OCI-LY3 (cell line): ENCODE data around the gene RSPH6A.

Source experiments
- H2AFZ ChIP-seq: fragments of 200-600, 300-600 bp; shearing (Covaris generic); 2 replicates; pipeline ENCODE4 v1.6.0; 2014; ENCODE audit warnings: antibody characterized with exemption, low read depth, low read length
- H3K27ac ChIP-seq: fragments of 200-600, 300-600 bp; sonication (generic); 2 replicates; pipeline ENCODE4 v1.5.1; 2014; ENCODE audit warnings: mild to moderate bottlenecking, low read length, moderate library complexity, mixed read lengths
- H3K27me3 ChIP-seq: fragments of 200-600, 300-600 bp; sonication (generic); 2 replicates; pipeline ENCODE4 v1.6.1; 2014; ENCODE audit warnings: low read depth, low read length, mixed read lengths
- H3K36me3 ChIP-seq: fragments of 200-600, 300-600 bp; sonication (generic); replicated peaks from 2 replicates; pipeline ENCODE3; 2014; ENCODE audit warnings: low read depth, low read length, mixed read lengths
- H3K4me1 ChIP-seq: fragments of 300-600, 200-600 bp; sonication (generic); 2 replicates; pipeline ENCODE4 v1.6.1; 2014; ENCODE audit warnings: low read length, mixed read lengths
- H3K4me2 ChIP-seq: fragments of 200-600, 300-600 bp; sonication (generic); 2 replicates; pipeline ENCODE4 v1.6.1; 2014; ENCODE audit warnings: low read length, mixed read lengths
- H3K4me3 ChIP-seq: fragments of 300-600, 200-600 bp; sonication (generic); 2 replicates; pipeline ENCODE4 v1.5.1; 2014; ENCODE audit warnings: antibody characterized with exemption, mild to moderate bottlenecking, low read length, moderate library complexity
- H3K79me2 ChIP-seq: fragments of 300-600, 200-600 bp; shearing (Covaris generic); 2 replicates; pipeline ENCODE4 v1.6.1; 2014; ENCODE audit warnings: mild to moderate bottlenecking, low read length, mixed read lengths
- H3K9ac ChIP-seq: fragments of 300-600, 200-600 bp; shearing (Covaris generic); 2 replicates; pipeline ENCODE4 v1.6.0; 2014; ENCODE audit warnings: mild to moderate bottlenecking, low read length, moderate library complexity
- H3K9me3 ChIP-seq: fragments of 200-600, 300-600 bp; shearing (Covaris generic); 2 replicates; pipeline ENCODE4 v1.6.1; 2014; ENCODE audit warnings: low read length, mixed read lengths; ENCODE audit not compliant: insufficient read depth
- H4K20me1 ChIP-seq: fragments of 200-600, 300-600 bp; sonication (generic); 2 replicates; pipeline ENCODE4 v1.6.1; 2016; ENCODE audit warnings: low read length, mixed read lengths; ENCODE audit not compliant: insufficient read depth
- CTCF ChIP-seq: fragments of 200-600, 300-600 bp; sonication (generic); IDR thresholded peaks from 2 replicates; pipeline ENCODE4 v1.5.1; 2014; ENCODE audit warnings: antibody characterized with exemption, low read length, low read depth
- EZH2phosphoT487 ChIP-seq: fragments of 200-600 bp; shearing (Covaris generic); IDR thresholded peaks from 2 replicates; pipeline ENCODE4 v1.6.1; 2018; ENCODE audit warnings: antibody characterized with exemption, mixed run types, low read depth

Gene RSPH6A

DNA sequence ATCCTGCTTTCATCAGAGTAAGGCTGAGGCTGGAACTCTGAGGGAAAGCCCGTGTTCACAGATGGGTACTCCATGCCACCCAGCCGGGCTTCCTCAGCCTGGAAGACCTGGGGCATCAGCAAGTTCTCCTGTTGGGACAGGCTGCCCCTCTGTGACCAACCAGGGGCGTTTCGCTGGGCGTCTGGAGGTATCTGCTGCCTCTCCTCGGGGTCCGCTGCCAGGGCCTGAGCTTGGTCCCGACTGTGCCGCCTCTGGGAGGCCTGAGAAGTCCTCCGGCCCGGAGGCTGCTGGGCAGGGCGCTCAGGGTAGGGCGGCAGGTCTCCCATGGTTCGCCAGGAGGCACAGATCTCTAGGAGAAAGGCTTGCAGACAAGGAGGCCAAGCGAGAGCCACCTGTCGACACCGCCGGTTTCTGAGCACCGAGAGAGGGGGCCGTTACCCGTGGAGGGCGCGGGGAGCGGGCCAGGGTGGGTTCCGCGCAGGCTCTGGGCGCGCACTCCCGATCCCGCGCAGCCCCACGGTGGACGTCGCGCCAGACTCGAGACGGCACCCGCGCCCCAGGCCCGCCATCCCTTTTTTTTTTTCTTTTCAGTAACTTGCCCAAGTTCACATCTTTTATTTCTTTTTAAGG, at the start of gene RSPH6A:
TSS of gene RSPH6A (minus strand) at position 458 of the 630 bp plus-strand sequence. CDS start at position 326, 132 bp downstream.
- Histone ChIP-seq H3K27ac (no peak within 1 kb of the TSS), H4K20me1 (0 out of 2 replicates have a peak, but pooled peaks cover 4% of the 10 kb centered on the region), H3K9ac (no peak within 1 kb of the TSS)

DNA sequence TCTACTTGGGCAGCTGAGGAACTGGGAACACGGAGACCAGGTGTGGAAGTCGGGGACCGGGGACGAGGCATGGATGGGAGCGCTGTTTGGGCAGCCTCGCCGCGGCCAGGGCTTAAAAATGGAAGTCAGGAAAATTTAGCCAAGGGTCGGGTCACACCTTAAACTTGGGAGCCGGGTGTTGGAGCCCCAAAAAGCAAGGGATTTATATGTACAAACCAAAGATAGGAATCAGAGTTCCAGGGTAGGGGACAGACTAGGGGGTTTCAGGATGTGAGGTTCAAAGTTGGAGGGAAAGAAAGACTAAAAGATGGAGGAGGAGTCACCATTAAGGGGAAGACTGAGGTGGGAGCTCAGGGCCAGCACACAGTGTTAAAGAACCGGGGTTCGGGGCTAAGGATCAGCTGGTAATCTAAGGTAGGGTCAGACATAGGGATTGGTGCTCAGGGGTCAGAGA, 49.5 kb upstream of the RSPH6A start:
- Histone ChIP-seq H3K9me3 (no peaks in the 10 kb centered on the region), H2AFZ (peak overlapping the region; percentile 37), H3K4me3 (peak overlapping the region; percentile 90), H3K36me3 (peaks cover 7% of the 10 kb centered on the region), H3K4me1 (peaks cover 25% of the 10 kb centered on the region), H3K9ac (peak overlapping the region; percentile 72), H3K79me2 (peaks cover 30% of the 10 kb centered on the region), H3K4me2 (peak overlapping the region; percentile 78), H4K20me1 (no peaks in the 10 kb centered on the region), H3K27ac (no peak overlapping the region), H3K27me3 (no peaks in the 10 kb centered on the region)
- no peak for TF ChIP-seq CTCF
- no peak for TF ChIP-seq EZH2phosphoT487

More for the DNA sequence above, at the start of gene RSPH6A:
- Histone ChIP-seq H3K4me2 (no peak within 1 kb of the TSS), H3K36me3 (peaks cover 30% of the 10 kb centered on the region), H3K9me3 (no peaks in the 10 kb centered on the region), H3K4me3 (no peak within 1 kb of the TSS), H3K79me2 (no peaks in the 10 kb centered on the region), H3K27me3 (no peaks in the 10 kb centered on the region), H3K4me1 (peaks cover 8% of the 10 kb centered on the region), H2AFZ (no peak within 1 kb of the TSS)
- TF ChIP-seq EZH2phosphoT487 (no peak), CTCF (no peak)

DNA sequence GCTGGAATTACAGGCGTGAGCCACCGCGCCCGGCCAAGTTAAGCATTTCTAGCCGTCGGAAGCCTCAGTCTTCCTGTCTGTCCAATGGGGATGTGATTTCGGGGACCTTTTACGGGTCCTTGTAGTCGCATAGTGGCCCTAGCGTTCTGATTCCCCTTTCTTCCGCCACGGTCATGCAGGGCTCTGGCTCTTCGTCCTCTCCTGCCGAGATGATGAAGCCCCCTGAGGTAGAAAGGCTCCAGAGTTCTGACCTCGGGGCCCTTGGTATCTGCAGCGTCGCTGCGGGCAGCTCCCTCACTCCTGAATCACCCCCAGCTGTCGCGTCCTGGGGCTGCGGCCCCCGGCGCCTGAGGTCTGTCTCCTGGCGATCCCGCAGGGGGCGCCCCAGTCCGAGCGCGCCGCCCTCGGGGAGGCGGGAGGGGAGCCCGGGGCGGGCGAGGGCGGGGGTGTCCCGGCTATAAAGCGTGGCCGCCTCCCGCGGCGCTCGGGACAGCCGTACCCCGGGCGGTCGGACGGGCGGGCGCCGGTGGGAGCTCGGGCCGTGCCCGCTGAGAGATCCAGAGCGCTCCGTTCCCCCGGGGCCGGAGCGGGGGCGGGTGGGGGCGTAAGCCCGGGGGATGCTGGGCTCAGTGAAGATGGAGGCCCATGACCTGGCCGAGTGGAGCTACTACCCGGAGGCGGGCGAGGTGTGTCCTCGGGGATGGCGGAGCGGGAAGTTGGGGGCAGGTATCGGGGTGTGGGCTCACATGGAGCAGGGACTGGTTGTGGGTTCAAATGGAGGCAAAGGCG, 48.9 kb upstream of the RSPH6A start, which contains the start of gene FOXA3:
TSS of gene FOXA3 (plus strand) at position 487 of the 789 bp plus-strand sequence. CDS start at position 618, 131 bp downstream.
- TF ChIP-seq CTCF (peak; percentile 89), EZH2phosphoT487 (no peak)
- peak within 1 kb of the TSS; percentile 85 for H2AFZ ChIP-seq
- H3K9me3 ChIP-seq = no peaks in the 10 kb centered on the region
- H3K36me3 ChIP-seq = peaks cover 8% of the 10 kb centered on the region
- peak within 1 kb of the TSS; percentile 72 for H3K9ac ChIP-seq
- peak within 1 kb of the TSS; percentile 78 for H3K4me2 ChIP-seq
- H4K20me1 ChIP-seq = no peaks in the 10 kb centered on the region
- peaks cover 25% of the 10 kb centered on the region for H3K4me1 ChIP-seq
- no peak within 1 kb of the TSS for H3K27ac ChIP-seq
- H3K79me2 ChIP-seq = peaks cover 37% of the 10 kb centered on the region
- H3K27me3 ChIP-seq = no peaks in the 10 kb centered on the region
- H3K4me3 ChIP-seq = peak within 1 kb of the TSS; percentile 90

GRCh38 chr19:45863335-45863839, 48.3 kb upstream of the RSPH6A start:
- no peak overlapping the region for H3K27ac ChIP-seq
- peaks cover 12% of the 10 kb centered on the region for H3K36me3 ChIP-seq
- H3K4me2 ChIP-seq = peak overlapping the region; percentile 78
- no peak for TF ChIP-seq CTCF
- TF ChIP-seq EZH2phosphoT487 = no peak
- peak overlapping the region; percentile 90 for H3K4me3 ChIP-seq
- H3K9me3 ChIP-seq = no peaks in the 10 kb centered on the region
- H3K79me2 ChIP-seq = peaks cover 43% of the 10 kb centered on the region
- H4K20me1 ChIP-seq = no peaks in the 10 kb centered on the region
- H2AFZ ChIP-seq = peak overlapping the region; percentile 85
- peak overlapping the region; percentile 72 for H3K9ac ChIP-seq
- H3K4me1 ChIP-seq = peaks cover 25% of the 10 kb centered on the region
- H3K27me3 ChIP-seq = no peaks in the 10 kb centered on the region
